H1 (cell line): Measurements from ENCODE around the gene HEATR5A. TPM values are rescaled to one million over a fixed set of nuclear protein-coding genes. Genes with fewer than 3 reads are reported as not detected.

ENCODE experiments used
- CTCF ChIA-PET: fragments of 300-600 bp; sonication (Branson Sonifier 250); formaldehyde crosslinking; loops from one replicate; lab custom pipeline; 2021; ENCODE audit not compliant: partially characterized antibody; lab: Charles Lee
- POLR2A ChIA-PET: fragments of 300-600 bp; sonication (Branson Sonifier 250); formaldehyde crosslinking; loops from one replicate; lab custom pipeline; 2021; ENCODE audit warnings: inconsistent platforms; ENCODE audit not compliant: partially characterized antibody; lab: Charles Lee
- DNase-seq, 2 experiments: peaks; one replicate each; pipeline versions ENCODE4 v3.0.0 to v3.0.0-alpha.2; 2010 to 2022; ENCODE audit warnings: low spot score in 2 of 2, low read depth in 1 of 2, mixed read lengths in 1 of 2
- FAIRE-seq: peaks from 2 replicates; lab custom pipeline; 2011; peaks lifted over from hg19 to GRCh38; lab: Jason Lieb, UNC
- H2AFZ ChIP-seq: 2 replicates; pipeline ENCODE4 v1.8.1; 2012; ENCODE audit warnings: low read length, inconsistent platforms
- H2AK5ac ChIP-seq: 2 replicates; pipeline ENCODE4 v1.6.1; 2013; ENCODE audit warnings: low read depth, low read length
- H2BK120ac ChIP-seq: replicated peaks from 2 replicates; pipeline ENCODE3; 2013; ENCODE audit warnings: low read depth, low read length, inconsistent platforms
- H2BK12ac ChIP-seq: 2 replicates; pipeline ENCODE4 v1.6.1; 2013; ENCODE audit warnings: low read depth, low read length
- H2BK15ac ChIP-seq: 2 replicates; pipeline ENCODE4 v1.6.1; 2013; ENCODE audit warnings: low read length
- H2BK20ac ChIP-seq: 2 replicates; pipeline ENCODE4 v1.6.1; 2013; ENCODE audit warnings: low read length
- H2BK5ac ChIP-seq: 2 replicates; pipeline ENCODE4 v1.6.1; 2013; ENCODE audit warnings: low read depth, low read length
- H3K14ac ChIP-seq: 2 replicates; pipeline ENCODE4 v1.6.1; 2013; ENCODE audit warnings: inconsistent platforms; ENCODE audit not compliant: insufficient read length
- H3K18ac ChIP-seq: 2 replicates; pipeline ENCODE4 v1.6.1; 2013; ENCODE audit warnings: low read length; ENCODE audit errors: extremely low read depth
- H3K23ac ChIP-seq: 2 replicates; pipeline ENCODE4 v1.6.1; 2013; ENCODE audit warnings: inconsistent platforms; ENCODE audit not compliant: insufficient read length
- H3K23me2 ChIP-seq: 2 replicates; pipeline ENCODE4 v1.6.1; 2013; ENCODE audit warnings: low read depth, low read length
- H3K27ac ChIP-seq: 2 replicates; pipeline ENCODE4 v1.6.1; 2011; ENCODE audit warnings: low read depth, low read length, inconsistent platforms
- H3K27me3 ChIP-seq, 4 experiments: replicated peaks in 1 of 4; 1 replicate in 1 of 4; 2 replicates in 3 of 4; pipeline versions ENCODE4 v1.6.1 to v1.8.1; 2011 to 2013; ENCODE audit warnings: low read length in 3 of 4, mild to moderate bottlenecking in 3 of 4, inconsistent platforms in 2 of 4, mixed read lengths in 2 of 4, moderate library complexity in 1 of 4; ENCODE audit not compliant: control insufficient read depth in 3 of 4, insufficient read depth in 3 of 4; ENCODE audit errors: extremely low read depth in 1 of 4
- H3K36me3 ChIP-seq, 4 experiments: 2 replicates each; pipeline versions ENCODE4 v1.6.1 to v1.8.1; 2011 to 2013; ENCODE audit warnings: mild to moderate bottlenecking in 4 of 4, low read length in 3 of 4, moderate library complexity in 2 of 4, control low read depth in 1 of 4, inconsistent platforms in 1 of 4; ENCODE audit not compliant: insufficient read depth in 4 of 4, control insufficient read depth in 2 of 4
- H3K4ac ChIP-seq: replicated peaks from 2 replicates; pipeline ENCODE3; 2013; ENCODE audit warnings: low read length, low read depth, mixed read lengths, inconsistent platforms; ENCODE audit not compliant: insufficient read length
- H3K4me1 ChIP-seq, 4 experiments: replicated peaks in 1 of 4; 1 replicate in 1 of 4; 2 replicates in 3 of 4; pipeline versions ENCODE4 v1.6.1 to v1.8.1; 2011 to 2013; ENCODE audit warnings: low read length in 3 of 4, inconsistent platforms in 2 of 4, mixed read lengths in 1 of 4; ENCODE audit not compliant: insufficient read depth in 4 of 4, control insufficient read depth in 3 of 4
- H3K4me2 ChIP-seq, 2 experiments: 2 replicates each; pipeline versions ENCODE4 v1.6.1 to v1.8.1; 2011 to 2013; ENCODE audit warnings: low read depth in 2 of 2, low read length in 2 of 2, control low read depth in 1 of 2, inconsistent platforms in 1 of 2, mild to moderate bottlenecking in 1 of 2; ENCODE audit not compliant: insufficient read depth in 1 of 2
- H3K4me3 ChIP-seq, 4 experiments: fragments of 200-600, 300-600 bp in 1 of 4; sonication (generic), shearing (Covaris generic), sonication (Bioruptor Twin) in 1 of 4; 2 replicates each; pipeline versions ENCODE4 v1.5.1 to v1.8.1; 2011 to 2016; ENCODE audit warnings: low read length in 4 of 4, low read depth in 3 of 4, control low read depth in 2 of 4, inconsistent platforms in 2 of 4, mild to moderate bottlenecking in 2 of 4, mixed read lengths in 1 of 4, moderate library complexity in 1 of 4; ENCODE audit not compliant: insufficient read depth in 2 of 4; ENCODE audit errors: extremely low read depth in 1 of 4
- H3K56ac ChIP-seq: replicated peaks from 2 replicates; pipeline ENCODE3; 2013; ENCODE audit warnings: low read depth, mild to moderate bottlenecking, mixed read lengths, low read length, inconsistent platforms; ENCODE audit not compliant: insufficient read length
- H3K79me1 ChIP-seq: 2 replicates; pipeline ENCODE4 v1.6.1; 2013; ENCODE audit warnings: low read depth, low read length, control low read depth
- H3K79me2 ChIP-seq, 2 experiments: 2 replicates each; pipeline versions ENCODE4 v1.6.1 to v1.8.1; 2012 to 2013; ENCODE audit warnings: low read length in 2 of 2, mild to moderate bottlenecking in 2 of 2, inconsistent platforms in 1 of 2; ENCODE audit not compliant: insufficient read depth in 2 of 2, control insufficient read depth in 1 of 2
- H3K9ac ChIP-seq, 4 experiments: replicated peaks in 1 of 4; 1 replicate in 1 of 4; 2 replicates in 3 of 4; pipeline versions ENCODE4 v1.6.1 to v1.8.1; 2011 to 2013; ENCODE audit warnings: low read depth in 3 of 4, low read length in 3 of 4, control low read depth in 2 of 4, mild to moderate bottlenecking in 2 of 4, moderate library complexity in 2 of 4, inconsistent platforms in 1 of 4; ENCODE audit errors: extremely low read depth in 1 of 4
- H3K9me3 ChIP-seq, 2 experiments: 2 replicates each; pipeline versions ENCODE4 v1.6.1 to v1.8.1; 2012 to 2013; ENCODE audit warnings: mild to moderate bottlenecking in 2 of 2, moderate library complexity in 2 of 2, control low read depth in 1 of 2, inconsistent platforms in 1 of 2, low read depth in 1 of 2, low read length in 1 of 2, mixed read lengths in 1 of 2; ENCODE audit not compliant: insufficient read depth in 2 of 2
- H4K20me1 ChIP-seq, 2 experiments: replicated peaks in 1 of 2; 2 replicates each; pipeline versions ENCODE3 to v1.8.1; 2011 to 2013; ENCODE audit warnings: inconsistent platforms in 2 of 2, low read length in 2 of 2, mild to moderate bottlenecking in 1 of 2; ENCODE audit not compliant: insufficient read depth in 2 of 2, control insufficient read depth in 1 of 2
- H4K5ac ChIP-seq: 2 replicates; pipeline ENCODE4 v1.6.1; 2013; ENCODE audit warnings: low read length, low read depth, mixed read lengths, inconsistent platforms; ENCODE audit not compliant: insufficient read length
- H4K8ac ChIP-seq: 2 replicates; pipeline ENCODE4 v1.8.0; 2013; ENCODE audit warnings: mild to moderate bottlenecking, moderate library complexity, low read length, inconsistent platforms; ENCODE audit not compliant: insufficient read depth; ENCODE audit errors: extremely low read depth
- H4K91ac ChIP-seq: replicated peaks from 2 replicates; pipeline ENCODE3; 2013; ENCODE audit warnings: low read length, mixed read lengths, inconsistent platforms; ENCODE audit not compliant: insufficient read length
- CTCF ChIP-seq, 3 experiments: IDR thresholded peaks; 1 replicate in 2 of 3; 2 replicates in 1 of 3; pipeline versions ENCODE4 v1.5.1 to v1.6.1; 2011; ENCODE audit warnings: low read length in 3 of 3, mild to moderate bottlenecking in 3 of 3, inconsistent platforms in 2 of 3, low read depth in 1 of 3, moderate library complexity in 1 of 3; ENCODE audit not compliant: insufficient read depth in 1 of 3; ENCODE audit errors: control extremely low read depth in 1 of 3
- GTF2F1 ChIP-seq: IDR thresholded peaks from 2 replicates; pipeline ENCODE4 v1.6.1; 2012; ENCODE audit warnings: low read depth, low read length, improper control_type of control experiment, borderline replicate concordance
- NANOG ChIP-seq: IDR thresholded peaks from 2 replicates; pipeline ENCODE4 v1.6.1; 2011; ENCODE audit warnings: low read length, low read depth, mild to moderate bottlenecking, inconsistent platforms; ENCODE audit not compliant: insufficient read depth, poor library complexity, severe bottlenecking
- POU5F1 ChIP-seq: IDR thresholded peaks from 2 replicates; pipeline ENCODE4 v1.6.1; 2011; ENCODE audit warnings: low read depth, mild to moderate bottlenecking, low read length, moderate library complexity
- RAD21 ChIP-seq, 2 experiments: IDR thresholded peaks in 1 of 2; conservative IDR thresholded peaks in 1 of 2; 2 replicates each; pipeline ENCODE4 v1.6.1; 2011; ENCODE audit warnings: low read depth in 2 of 2, low read length in 2 of 2, improper control_type of control experiment in 1 of 2, inconsistent platforms in 1 of 2, mild to moderate bottlenecking in 1 of 2, moderate library complexity in 1 of 2
- SRF ChIP-seq: IDR thresholded peaks from 2 replicates; pipeline ENCODE4 v1.6.1; 2011; ENCODE audit warnings: mild to moderate bottlenecking, low read depth, low read length, moderate library complexity
- YY1 ChIP-seq: IDR thresholded peaks from 2 replicates; pipeline ENCODE4 v1.6.1; 2011; ENCODE audit warnings: low read depth, mild to moderate bottlenecking, low read length
- ZNF274 ChIP-seq: IDR thresholded peaks from 2 replicates; pipeline ENCODE4 v1.7.0; 2012; ENCODE audit warnings: low read length, borderline replicate concordance; ENCODE audit errors: extremely low read depth
- whole genome bisulfite sequencing, 2 experiments: shearing (Covaris generic) in 1 of 2; methylation state at CpG; one replicate each; pipeline versions ENCODE4 v1.1.6 to v1.1.7; 2013 to 2015; ENCODE audit warnings: low lambda C conversion rate in 2 of 2, mixed read lengths in 2 of 2, inconsistent platforms in 1 of 2, low coverage in 1 of 2, missing lambda C conversion rate in 1 of 2; ENCODE audit not compliant: insufficient replicate concordance in 2 of 2, insufficient coverage in 1 of 2, insufficient read length in 1 of 2; ENCODE audit errors: extremely low coverage in 1 of 2, missing lambda C conversion rate in 1 of 2; 5-methylcytosine and 5-hydroxymethylcytosine counted together
- polyA plus RNA-seq, 7 experiments: library from polyadenylated mRNA; depleted of rRNA in 3 of 7; stranded (reverse) in 5 of 7; unstranded in 2 of 7; fragments of >200 nt in 5 of 7; fragments of 200-250 nt in 2 of 7; gene quantifications; 1 replicate in 5 of 7; 2 replicates in 1 of 7; 4 replicates in 1 of 7; pipeline versions ENCODE4 v1.2.1 to v1.2.3, GENCODE V29; 2011 to 2013; ENCODE audit warnings: missing spikeins in 2 of 7, mixed read lengths in 2 of 7
- total RNA-seq: library from RNA; stranded (reverse); fragmentation: NEBNext Ultra II Directional; extraction: Animal tissue kit (Norgen Biotek cat#: 25700); gene quantifications from 2 replicates; pipeline ENCODE4 v1.2.1, GENCODE V29; 2021
- TF ChIP-seq, protein P1 (sequence below): IDR thresholded peaks from 2 replicates; pipeline ENCODE4 v1.6.1; 2012; ENCODE audit warnings: inconsistent platforms

HEATR5A gene
- total and polyA plus RNA-seq, 2 of the 8 experiments (the other 6 are each of a cell fraction or from before 2014, with no cell fraction given), result 9.0 to 36.2 TPM

GRCh38 chr14:31255286-31255685 lies 165.1 kb downstream of the HEATR5A start:
- Histone ChIP-seq H2BK120ac (no peak overlapping the region), H2BK15ac (no peak overlapping the region), H4K8ac (no peak overlapping the region; the same call in 1 of the 2 replicates), H3K9me3 (no peaks in the 10 kb centered on the region), H3K4ac (no peak overlapping the region), H2AK5ac (no peak overlapping the region), H3K18ac (no peak overlapping the region), H2AFZ (no peak overlapping the region), H3K4me1 (no peaks in the 10 kb centered on the region), H3K23ac (no peak overlapping the region), H3K23me2 (no peaks in the 10 kb centered on the region), H3K27me3 (no peaks in the 10 kb centered on the region), H3K27ac (no peak overlapping the region), H2BK20ac (no peak overlapping the region), H3K56ac (no peak overlapping the region), H3K14ac (no peak overlapping the region), H3K4me3 (no peak overlapping the region), H3K4me2 (no peak overlapping the region), H2BK12ac (no peak overlapping the region), H4K20me1 (no peaks in the 10 kb centered on the region), H3K79me2 (no peaks in the 10 kb centered on the region), H4K5ac (no peak overlapping the region), H3K36me3 (no peaks in the 10 kb centered on the region), H3K9ac (no peak overlapping the region), H2BK5ac (no peak overlapping the region), H4K91ac (no peak overlapping the region), H3K79me1 (no peaks in the 10 kb centered on the region)
- ChIA-PET POLR2A (interaction anchor here (1.1 kb wide), 1 partner anchor 14 kb away, joined by 3 read pairs; no protein-coding TSS in a partner anchor), CTCF (no interaction called here)
- DNase-seq, result no peak
- TF ChIP-seq POU5F1 (no peak), SRF (no peak), NANOG (no peak), ZNF274 (no peak), CTCF (IDR thresholded peaks at IDR 0.05; ENCODE audit: control extremely low read depth in 1 of 3, insufficient read depth in 1 of 3, low read depth in 1 of 3, low read length in 3 of 3) (no peak), GTF2F1 (no peak), RAD21 (IDR thresholded peaks at IDR 0.05 in 1 of 2, conservative IDR thresholded peaks at IDR 0.05 in 1 of 2; ENCODE audit: low read depth in 2 of 2, low read length in 2 of 2) (no peak), YY1 (no peak)
- TF ChIP-seq, protein P1, sequence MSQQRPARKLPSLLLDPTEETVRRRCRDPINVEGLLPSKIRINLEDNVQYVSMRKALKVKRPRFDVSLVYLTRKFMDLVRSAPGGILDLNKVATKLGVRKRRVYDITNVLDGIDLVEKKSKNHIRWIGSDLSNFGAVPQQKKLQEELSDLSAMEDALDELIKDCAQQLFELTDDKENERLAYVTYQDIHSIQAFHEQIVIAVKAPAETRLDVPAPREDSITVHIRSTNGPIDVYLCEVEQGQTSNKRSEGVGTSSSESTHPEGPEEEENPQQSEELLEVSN, result no peak
- 96% methylated on average over 2 of the region's 2 CpGs; no CpG with 5 or more reads in 1 of the 2 experiments for WGBS, 2 experiments
- no peak for FAIRE-seq
